Measurements from ENCODE around the gene FOXK1. TPM values are rescaled to one million over a fixed set of nuclear protein-coding genes. Genes with fewer than 3 reads are reported as not detected.
A peak's percentile ranks its signal among the peaks of the same experiment; 100 is the strongest.

Gene FOXK1
- total and polyA plus RNA-seq, 2 of the 13 experiments (the other 11 are each of a cell fraction or from before 2014, with no cell fraction given), result 4.6 to 8.8 TPM

DNA sequence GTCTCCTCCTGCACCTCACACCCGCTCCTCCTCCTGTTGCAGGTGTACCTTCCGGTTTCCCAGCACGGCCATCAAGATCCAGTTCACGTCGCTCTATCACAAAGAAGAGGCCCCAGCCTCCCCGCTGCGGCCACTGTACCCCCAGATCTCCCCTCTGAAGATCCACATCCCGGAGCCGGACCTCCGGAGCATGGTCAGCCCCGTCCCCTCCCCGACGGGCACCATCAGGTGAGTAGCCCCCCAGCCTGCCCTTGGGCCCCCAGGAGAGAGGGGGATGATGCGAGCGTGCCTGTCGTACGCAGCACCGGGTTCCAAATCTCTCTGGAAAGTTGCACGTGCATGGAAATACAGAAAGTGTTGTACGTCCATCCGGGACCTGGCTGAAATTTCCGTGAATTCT is 58.7 kb downstream of the FOXK1 start:
- H3K9ac ChIP-seq (ENCODE audit: insufficient read depth, low read depth, low read length), result no peak overlapping the region
- no peak overlapping the region for H3K4me3 ChIP-seq (replicated peaks in 1 of 3; ENCODE audit: insufficient read depth in 1 of 3, low read depth in 2 of 3, low read length in 3 of 3)
- POLR2A ChIA-PET, result no interaction called here
- no peaks in the 10 kb centered on the region for H3K27me3 ChIP-seq (ENCODE audit: control insufficient read depth in 1 of 2, insufficient read depth in 2 of 2, low read length in 2 of 2)
- H3K36me3 ChIP-seq (replicated peaks in 1 of 2; ENCODE audit: control insufficient read depth in 1 of 2, insufficient read depth in 2 of 2, low read length in 2 of 2), result peaks cover 14 to 27% of the 10 kb centered on the region in 2 experiments
- FAIRE-seq (no peak), DNase-seq (ENCODE audit: low spot score) (no peak), ATAC-seq (no peak)
- H3K4me2 ChIP-seq (ENCODE audit: low read depth, low read length), result no peak overlapping the region
- TF ChIP-seq NPAS2 (CRISPR knock-in tag; IDR thresholded peaks at IDR 0.05; ENCODE audit: borderline replicate concordance), result no peak
- peaks cover 29% of the 10 kb centered on the region for H3K79me2 ChIP-seq (ENCODE audit: insufficient read depth, low read length)
- peaks cover 78% of the 10 kb centered on the region for H3K4me1 ChIP-seq (ENCODE audit: insufficient read depth, low read length)
- H2AFZ ChIP-seq (ENCODE audit: low read length), result no peak overlapping the region
- BruUV-seq (replicated peaks), result no TSS peak
- intact Hi-C loops (cut with micrococcal nuclease; ENCODE audit: unreplicated experiment) (no loop called here), in situ Hi-C loops (cut with HindIII; ENCODE audit: extremely low pct_ligation_motif_present, low pct_unique_long_range_greater_than_20kb) (no loop called here)
- H4K20me1 ChIP-seq (ENCODE audit: insufficient read depth, low read length), result peaks cover 4% of the 10 kb centered on the region; the same call in 1 of the 2 replicates
- no peaks in the 10 kb centered on the region for H3K9me3 ChIP-seq (ENCODE audit: low read length)
- H3K27ac ChIP-seq (ENCODE audit: extremely low read length, insufficient read depth, low read length), result no peak overlapping the region
- CTCF ChIA-PET (ENCODE audit: low intra/inter-chr PET ratio, low total read pairs), result no interaction called here
- 98% methylated on average over 17 of the region's 22 CpGs for WGBS (ENCODE audit: low lambda C conversion rate)

DNA sequence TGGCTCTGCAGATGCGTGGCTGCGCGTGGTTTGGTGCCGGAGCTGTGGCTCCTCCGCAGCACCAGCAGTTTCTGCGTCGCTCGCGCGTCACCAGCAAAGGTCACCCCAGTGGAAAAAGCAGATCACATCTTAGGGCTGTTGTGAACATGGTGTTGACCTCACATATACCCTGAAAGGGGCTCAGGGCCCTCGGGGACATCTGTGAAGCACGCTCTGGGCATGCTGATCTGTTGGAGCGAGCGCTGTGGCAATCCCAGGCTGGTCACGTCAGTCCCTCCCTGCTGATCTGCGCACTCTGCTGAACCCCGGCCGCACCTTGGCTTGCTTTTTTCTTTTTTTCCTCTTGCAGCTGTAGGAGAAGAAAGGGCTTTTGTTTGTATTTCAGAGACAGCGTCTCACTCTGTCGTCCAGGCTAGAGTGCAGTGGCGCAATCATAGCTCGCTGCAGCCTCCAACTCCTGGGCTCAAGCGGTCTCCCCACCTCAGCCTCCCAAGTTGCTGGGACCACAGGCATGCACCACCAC is 60.0 kb downstream of the FOXK1 start:
- H3K4me2 ChIP-seq (ENCODE audit: low read depth, low read length), result peak overlapping the region; percentile 38
- POLR2A ChIA-PET, result interaction anchor here (1.0 to 3.6 kb wide), 2 partner anchors 27 to 33 kb away, joined by 3 to 15 read pairs; partner anchors contain the start of gene AP5Z1
- H3K27ac ChIP-seq (ENCODE audit: extremely low read length, insufficient read depth, low read length), result peak overlapping the region; percentile 85
- ATAC-seq (peak; percentile 55), DNase-seq (ENCODE audit: low spot score) (peak; percentile 91), FAIRE-seq (peak; percentile 36)
- peaks cover 89% of the 10 kb centered on the region for H3K4me1 ChIP-seq (ENCODE audit: insufficient read depth, low read length)
- peaks cover 15 to 31% of the 10 kb centered on the region in 2 experiments for H3K36me3 ChIP-seq (replicated peaks in 1 of 2; ENCODE audit: control insufficient read depth in 1 of 2, insufficient read depth in 2 of 2, low read length in 2 of 2)
- peak overlapping the region; percentile 48 for H3K9ac ChIP-seq (ENCODE audit: insufficient read depth, low read depth, low read length)
- H3K79me2 ChIP-seq (ENCODE audit: insufficient read depth, low read length), result peaks cover 34% of the 10 kb centered on the region
- intact Hi-C loops (cut with micrococcal nuclease; ENCODE audit: unreplicated experiment), result no loop called here
- H3K27me3 ChIP-seq (ENCODE audit: control insufficient read depth in 1 of 2, insufficient read depth in 2 of 2, low read length in 2 of 2), result no peaks in the 10 kb centered on the region
- H3K9me3 ChIP-seq (ENCODE audit: low read length), result no peaks in the 10 kb centered on the region
- no TSS peak for BruUV-seq (replicated peaks)
- peak overlapping the region in 1 of 3 experiments; percentile 12; a peak in 1 of 6 replicates for H3K4me3 ChIP-seq (replicated peaks in 1 of 3; ENCODE audit: insufficient read depth in 1 of 3, low read depth in 2 of 3, low read length in 3 of 3)
- CTCF ChIA-PET (ENCODE audit: low intra/inter-chr PET ratio, low total read pairs), result no interaction called here
- H2AFZ ChIP-seq (ENCODE audit: low read length), result no peak overlapping the region
- WGBS (ENCODE audit: low lambda C conversion rate), result 45% methylated on average over 22 of the region's 23 CpGs
- in situ Hi-C loops (cut with HindIII; ENCODE audit: extremely low pct_ligation_motif_present, low pct_unique_long_range_greater_than_20kb), result no loop called here
- peaks cover 4% of the 10 kb centered on the region; the same call in 1 of the 2 replicates for H4K20me1 ChIP-seq (ENCODE audit: insufficient read depth, low read length)
- peak; percentile 36; the same call in 1 of the 2 replicates for TF ChIP-seq ZNF547 (CRISPR knock-in tag; IDR thresholded peaks at IDR 0.05)
- TF ChIP-seq ZNF235 (CRISPR knock-in tag; IDR thresholded peaks at IDR 0.05; ENCODE audit: borderline replicate concordance), result no peak
- TF ChIP-seq, protein P1, sequence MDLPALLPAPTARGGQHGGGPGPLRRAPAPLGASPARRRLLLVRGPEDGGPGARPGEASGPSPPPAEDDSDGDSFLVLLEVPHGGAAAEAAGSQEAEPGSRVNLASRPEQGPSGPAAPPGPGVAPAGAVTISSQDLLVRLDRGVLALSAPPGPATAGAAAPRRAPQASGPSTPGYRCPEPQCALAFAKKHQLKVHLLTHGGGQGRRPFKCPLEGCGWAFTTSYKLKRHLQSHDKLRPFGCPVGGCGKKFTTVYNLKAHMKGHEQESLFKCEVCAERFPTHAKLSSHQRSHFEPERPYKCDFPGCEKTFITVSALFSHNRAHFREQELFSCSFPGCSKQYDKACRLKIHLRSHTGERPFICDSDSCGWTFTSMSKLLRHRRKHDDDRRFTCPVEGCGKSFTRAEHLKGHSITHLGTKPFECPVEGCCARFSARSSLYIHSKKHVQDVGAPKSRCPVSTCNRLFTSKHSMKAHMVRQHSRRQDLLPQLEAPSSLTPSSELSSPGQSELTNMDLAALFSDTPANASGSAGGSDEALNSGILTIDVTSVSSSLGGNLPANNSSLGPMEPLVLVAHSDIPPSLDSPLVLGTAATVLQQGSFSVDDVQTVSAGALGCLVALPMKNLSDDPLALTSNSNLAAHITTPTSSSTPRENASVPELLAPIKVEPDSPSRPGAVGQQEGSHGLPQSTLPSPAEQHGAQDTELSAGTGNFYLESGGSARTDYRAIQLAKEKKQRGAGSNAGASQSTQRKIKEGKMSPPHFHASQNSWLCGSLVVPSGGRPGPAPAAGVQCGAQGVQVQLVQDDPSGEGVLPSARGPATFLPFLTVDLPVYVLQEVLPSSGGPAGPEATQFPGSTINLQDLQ (CRISPR knock-in tag; IDR thresholded peaks at IDR 0.05), result no peak
- TF ChIP-seq POLR2A (IDR thresholded peaks at IDR 0.05; ENCODE audit: insufficient read depth in 1 of 2, low read depth in 2 of 2, low read length in 2 of 2), result no peak
- TF ChIP-seq, protein P2, sequence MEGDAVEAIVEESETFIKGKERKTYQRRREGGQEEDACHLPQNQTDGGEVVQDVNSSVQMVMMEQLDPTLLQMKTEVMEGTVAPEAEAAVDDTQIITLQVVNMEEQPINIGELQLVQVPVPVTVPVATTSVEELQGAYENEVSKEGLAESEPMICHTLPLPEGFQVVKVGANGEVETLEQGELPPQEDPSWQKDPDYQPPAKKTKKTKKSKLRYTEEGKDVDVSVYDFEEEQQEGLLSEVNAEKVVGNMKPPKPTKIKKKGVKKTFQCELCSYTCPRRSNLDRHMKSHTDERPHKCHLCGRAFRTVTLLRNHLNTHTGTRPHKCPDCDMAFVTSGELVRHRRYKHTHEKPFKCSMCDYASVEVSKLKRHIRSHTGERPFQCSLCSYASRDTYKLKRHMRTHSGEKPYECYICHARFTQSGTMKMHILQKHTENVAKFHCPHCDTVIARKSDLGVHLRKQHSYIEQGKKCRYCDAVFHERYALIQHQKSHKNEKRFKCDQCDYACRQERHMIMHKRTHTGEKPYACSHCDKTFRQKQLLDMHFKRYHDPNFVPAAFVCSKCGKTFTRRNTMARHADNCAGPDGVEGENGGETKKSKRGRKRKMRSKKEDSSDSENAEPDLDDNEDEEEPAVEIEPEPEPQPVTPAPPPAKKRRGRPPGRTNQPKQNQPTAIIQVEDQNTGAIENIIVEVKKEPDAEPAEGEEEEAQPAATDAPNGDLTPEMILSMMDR (CRISPR knock-in tag; IDR thresholded peaks at IDR 0.05), result peak; percentile 18
- no peak for TF ChIP-seq MTF1 (CRISPR knock-in tag; IDR thresholded peaks at IDR 0.05)
- no peak for TF ChIP-seq NPAS2 (CRISPR knock-in tag; IDR thresholded peaks at IDR 0.05; ENCODE audit: borderline replicate concordance)
- peak; percentile 89 for TF ChIP-seq KDM1A (CRISPR knock-in tag; IDR thresholded peaks at IDR 0.05)
- no peak for TF ChIP-seq MBNL3 (CRISPR knock-in tag; conservative IDR thresholded peaks at IDR 0.05)
- no peak for TF ChIP-seq PCBP1 (IDR thresholded peaks at IDR 0.05; ENCODE audit: borderline replicate concordance, low read depth, low read length)
- TF ChIP-seq MXD1 (CRISPR knock-in tag; IDR thresholded peaks at IDR 0.05), result peak; percentile 66; the same call in 1 of the 2 replicates
- TF ChIP-seq MED1 (CRISPR knock-in tag; IDR thresholded peaks at IDR 0.05), result peak; percentile 78
- TF ChIP-seq MAFK (conservative IDR thresholded peaks at IDR 0.05 in 1 of 2, IDR thresholded peaks at IDR 0.05 in 1 of 2; ENCODE audit: low read length in 2 of 2), result no peak
- peak; percentile 84; the same call in 1 of the 2 replicates for TF ChIP-seq ZNF543 (CRISPR knock-in tag; IDR thresholded peaks at IDR 0.05)

Data from HepG2 (cell line).